ENCODE results near the gene VSIG10L.

- TF ChIP-seq, protein P1, sequence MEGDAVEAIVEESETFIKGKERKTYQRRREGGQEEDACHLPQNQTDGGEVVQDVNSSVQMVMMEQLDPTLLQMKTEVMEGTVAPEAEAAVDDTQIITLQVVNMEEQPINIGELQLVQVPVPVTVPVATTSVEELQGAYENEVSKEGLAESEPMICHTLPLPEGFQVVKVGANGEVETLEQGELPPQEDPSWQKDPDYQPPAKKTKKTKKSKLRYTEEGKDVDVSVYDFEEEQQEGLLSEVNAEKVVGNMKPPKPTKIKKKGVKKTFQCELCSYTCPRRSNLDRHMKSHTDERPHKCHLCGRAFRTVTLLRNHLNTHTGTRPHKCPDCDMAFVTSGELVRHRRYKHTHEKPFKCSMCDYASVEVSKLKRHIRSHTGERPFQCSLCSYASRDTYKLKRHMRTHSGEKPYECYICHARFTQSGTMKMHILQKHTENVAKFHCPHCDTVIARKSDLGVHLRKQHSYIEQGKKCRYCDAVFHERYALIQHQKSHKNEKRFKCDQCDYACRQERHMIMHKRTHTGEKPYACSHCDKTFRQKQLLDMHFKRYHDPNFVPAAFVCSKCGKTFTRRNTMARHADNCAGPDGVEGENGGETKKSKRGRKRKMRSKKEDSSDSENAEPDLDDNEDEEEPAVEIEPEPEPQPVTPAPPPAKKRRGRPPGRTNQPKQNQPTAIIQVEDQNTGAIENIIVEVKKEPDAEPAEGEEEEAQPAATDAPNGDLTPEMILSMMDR (IDR thresholded peaks at IDR 0.05) = no peak
- no peak for TF ChIP-seq POLR2A (IDR thresholded peaks at IDR 0.05)
Measured at GRCh38 chr19:51339313-51339686, 2.6 kb downstream of the VSIG10L start.
